GM12878 (cell line): ENCODE data around the gene UNC5CL. TPM values are rescaled to one million over a fixed set of nuclear protein-coding genes. Genes with fewer than 3 reads are reported as not detected.

Experiments
- CREM ChIP-seq: IDR thresholded peaks from 2 replicates; pipeline ENCODE4 v1.6.1; 2014; ENCODE audit warnings: antibody characterized with exemption, low read depth
- E4F1 ChIP-seq: fragments of 450-650 bp; IDR thresholded peaks from 2 replicates; pipeline ENCODE4 v1.6.1; 2018; ENCODE audit warnings: borderline replicate concordance, mild to moderate bottlenecking; ENCODE audit not compliant: partially characterized antibody
- ELK1 ChIP-seq: IDR thresholded peaks from 2 replicates; pipeline ENCODE4 v1.6.1; 2012; ENCODE audit warnings: low read depth, low read length, improper control_type of control experiment
- FOXK2 ChIP-seq: fragments of 450-650 bp; IDR thresholded peaks from 2 replicates; pipeline ENCODE4 v1.6.1; 2017; ENCODE audit warnings: mild to moderate bottlenecking, moderate library complexity
- HDAC6 ChIP-seq: fragments of 200-600 bp; sonication (generic); IDR thresholded peaks from one replicate; pipeline ENCODE4 v1.8.0; 2017; ENCODE audit warnings: antibody characterized with exemption; ENCODE audit not compliant: unreplicated experiment
- IKZF1 ChIP-seq: fragments of 450-650 bp; conservative IDR thresholded peaks from 2 replicates; pipeline ENCODE4 v1.6.1; 2017; ENCODE audit warnings: antibody characterized with exemption, mild to moderate bottlenecking
- IKZF2 ChIP-seq, 2 experiments: fragments of 450-650 bp; IDR thresholded peaks; 2 replicates each; pipeline ENCODE4 v1.6.1; 2017; ENCODE audit warnings: mild to moderate bottlenecking in 2 of 2, moderate library complexity in 2 of 2
- JUND ChIP-seq: IDR thresholded peaks from 2 replicates; pipeline ENCODE4 v1.6.1; 2012; ENCODE audit warnings: low read depth, mild to moderate bottlenecking, low read length, improper control_type of control experiment, moderate library complexity
- KDM1A ChIP-seq: fragments of 200-600 bp; sonication (generic); IDR thresholded peaks from 2 replicates; pipeline ENCODE4 v1.6.1; 2016; ENCODE audit warnings: borderline replicate concordance
- KLF5 ChIP-seq: fragments of 450-650 bp; IDR thresholded peaks from 2 replicates; pipeline ENCODE4 v1.6.1; 2014; ENCODE audit warnings: mild to moderate bottlenecking; ENCODE audit not compliant: partially characterized antibody
- MYB ChIP-seq: fragments of 150-350 bp; IDR thresholded peaks from 2 replicates; pipeline ENCODE4 v1.6.1; 2014; ENCODE audit warnings: mild to moderate bottlenecking, low read depth, low read length, borderline replicate concordance
- NR2C1 ChIP-seq: fragments of 450-650 bp; IDR thresholded peaks from 2 replicates; pipeline ENCODE4 v1.6.1; 2017; ENCODE audit warnings: antibody characterized with exemption, mild to moderate bottlenecking, moderate library complexity
- PAX8 ChIP-seq: fragments of 450-650 bp; IDR thresholded peaks from 2 replicates; pipeline ENCODE4 v1.6.1; 2017; ENCODE audit warnings: mild to moderate bottlenecking, moderate library complexity
- PBX3 ChIP-seq: IDR thresholded peaks from 2 replicates; pipeline ENCODE4 v1.6.1; 2011; ENCODE audit warnings: mild to moderate bottlenecking, low read depth, low read length, moderate library complexity; ENCODE audit not compliant: insufficient replicate concordance
- POLR2AphosphoS5 ChIP-seq: IDR thresholded peaks from 2 replicates; pipeline ENCODE4 v1.6.1; 2011; ENCODE audit warnings: mild to moderate bottlenecking, low read length, inconsistent platforms
- SMAD5 ChIP-seq: IDR thresholded peaks from 2 replicates; pipeline ENCODE4 v1.6.1; 2016; ENCODE audit warnings: antibody characterized with exemption, low read depth
- TARDBP ChIP-seq: IDR thresholded peaks from 2 replicates; pipeline ENCODE4 v1.6.1; 2016; ENCODE audit warnings: borderline replicate concordance
- TCF3 ChIP-seq: IDR thresholded peaks from 2 replicates; pipeline ENCODE4 v1.6.1; 2012; ENCODE audit warnings: low read depth, mild to moderate bottlenecking, low read length, borderline replicate concordance; ENCODE audit not compliant: insufficient read depth
- YBX1 ChIP-seq: fragments of 450-650 bp; IDR thresholded peaks from 2 replicates; pipeline ENCODE4 v1.6.1; 2016; ENCODE audit warnings: antibody characterized with exemption
- YY1 ChIP-seq: IDR thresholded peaks from 2 replicates; pipeline ENCODE4 v1.6.1; 2011; ENCODE audit warnings: low read depth, mild to moderate bottlenecking, low read length
- polyA plus RNA-seq, 11 experiments: library from polyadenylated mRNA; depleted of rRNA in 4 of 11; unstranded in 6 of 11; stranded (reverse) in 5 of 11; fragments of >200 nt; fragmentation: Nextera tagmentation in 4 of 11; fragmentation: Illumina TruSeq in 1 of 11; extraction: Ambion mirVana in 4 of 11; extraction: Trizol in 1 of 11; gene quantifications; 1 replicate in 1 of 11; 2 replicates in 10 of 11; pipeline versions ENCODE4 v1.2.1 to v1.2.3, GENCODE V29; 2011 to 2016; ENCODE audit warnings: inconsistent platforms in 2 of 11, missing spikeins in 2 of 11, low read depth in 1 of 11
- total RNA-seq, 4 experiments: library from RNA; depleted of rRNA in 3 of 4; stranded (reverse); fragments of >200 nt in 3 of 4; fragmentation: Illumina TruSeq in 1 of 4; extraction: Trizol in 1 of 4; gene quantifications; 2 replicates each; pipeline versions ENCODE4 v1.2.1 to v1.2.3, GENCODE V29; 2013 to 2021
- TF ChIP-seq, protein P1 (sequence below): fragments of 450-650 bp; IDR thresholded peaks from 2 replicates; pipeline ENCODE4 v1.6.1; 2014; ENCODE audit warnings: mild to moderate bottlenecking
- TF ChIP-seq, protein P2 (sequence below): IDR thresholded peaks from 2 replicates; pipeline ENCODE4 v1.6.1; 2012; ENCODE audit warnings: low read length, inconsistent platforms

UNC5CL gene
- total and polyA plus RNA-seq, 10 of the 15 experiments (the other 5 are each of a cell fraction or from before 2014, with no cell fraction given): 0.11 to 1.2 (median 0.46) TPM; not detected in 1

DNA sequence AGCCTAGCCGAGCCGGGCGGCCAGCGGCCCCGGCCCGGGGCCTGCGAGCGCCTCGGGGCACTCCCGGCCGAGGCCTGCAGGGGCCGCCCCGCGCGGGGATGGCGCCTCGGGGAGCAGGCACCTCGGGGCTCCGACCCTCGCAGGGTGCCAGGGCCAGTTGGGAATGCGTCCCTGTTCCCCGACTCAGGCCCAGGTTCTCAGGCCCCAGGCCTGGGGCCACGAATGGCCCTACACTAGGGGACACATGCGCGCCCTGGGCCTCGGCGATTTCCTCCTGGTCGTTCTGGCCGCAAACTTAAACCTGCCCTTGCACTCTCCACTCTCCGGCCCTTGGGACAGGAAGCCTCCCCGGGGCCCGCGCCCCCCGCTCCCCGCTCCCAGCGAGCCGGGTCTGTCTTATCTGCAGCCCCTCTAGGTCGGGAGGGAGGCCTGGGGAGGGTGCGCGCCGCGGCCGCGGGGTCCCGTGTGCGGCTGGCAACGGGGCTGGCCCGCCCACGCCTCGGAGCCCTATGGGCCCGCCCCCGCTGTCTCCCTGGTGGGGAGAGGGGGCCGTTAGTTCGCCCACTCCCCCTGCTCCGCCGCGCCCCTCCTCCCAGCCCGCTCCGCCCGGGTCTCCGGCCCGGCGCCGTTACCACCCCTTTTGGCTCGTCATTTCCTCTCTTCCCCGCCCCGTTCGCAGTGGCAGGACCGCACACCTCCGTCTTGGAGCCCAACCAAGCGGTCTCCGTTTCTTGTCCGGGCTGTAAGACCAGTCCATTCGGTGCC, 34.4 kb upstream of the UNC5CL start (continued):
- TF ChIP-seq ELK1 (no peak), YY1 (peak; percentile 45), KLF5 (peak; percentile 52), POLR2AphosphoS5 (peak; percentile 92), SMAD5 (no peak), TARDBP (no peak), YBX1 (no peak), NR2C1 (no peak), MYB (no peak), KDM1A (no peak), HDAC6 (no peak), PBX3 (no peak), CREM (peak; percentile 68), FOXK2 (no peak), TCF3 (0 out of 2 replicates have a peak, but pooled peaks have one; percentile 16), E4F1 (no peak), IKZF2 (IDR thresholded peaks at IDR 0.05) (no peak), PAX8 (no peak), IKZF1 (no peak), JUND (no peak)
- TF ChIP-seq, protein P1, sequence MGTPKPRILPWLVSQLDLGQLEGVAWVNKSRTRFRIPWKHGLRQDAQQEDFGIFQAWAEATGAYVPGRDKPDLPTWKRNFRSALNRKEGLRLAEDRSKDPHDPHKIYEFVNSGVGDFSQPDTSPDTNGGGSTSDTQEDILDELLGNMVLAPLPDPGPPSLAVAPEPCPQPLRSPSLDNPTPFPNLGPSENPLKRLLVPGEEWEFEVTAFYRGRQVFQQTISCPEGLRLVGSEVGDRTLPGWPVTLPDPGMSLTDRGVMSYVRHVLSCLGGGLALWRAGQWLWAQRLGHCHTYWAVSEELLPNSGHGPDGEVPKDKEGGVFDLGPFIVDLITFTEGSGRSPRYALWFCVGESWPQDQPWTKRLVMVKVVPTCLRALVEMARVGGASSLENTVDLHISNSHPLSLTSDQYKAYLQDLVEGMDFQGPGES: no peak
- TF ChIP-seq, protein P2, sequence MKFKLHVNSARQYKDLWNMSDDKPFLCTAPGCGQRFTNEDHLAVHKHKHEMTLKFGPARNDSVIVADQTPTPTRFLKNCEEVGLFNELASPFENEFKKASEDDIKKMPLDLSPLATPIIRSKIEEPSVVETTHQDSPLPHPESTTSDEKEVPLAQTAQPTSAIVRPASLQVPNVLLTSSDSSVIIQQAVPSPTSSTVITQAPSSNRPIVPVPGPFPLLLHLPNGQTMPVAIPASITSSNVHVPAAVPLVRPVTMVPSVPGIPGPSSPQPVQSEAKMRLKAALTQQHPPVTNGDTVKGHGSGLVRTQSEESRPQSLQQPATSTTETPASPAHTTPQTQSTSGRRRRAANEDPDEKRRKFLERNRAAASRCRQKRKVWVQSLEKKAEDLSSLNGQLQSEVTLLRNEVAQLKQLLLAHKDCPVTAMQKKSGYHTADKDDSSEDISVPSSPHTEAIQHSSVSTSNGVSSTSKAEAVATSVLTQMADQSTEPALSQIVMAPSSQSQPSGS: no peak
